Measurements from ENCODE around the gene MYH6. TPM values are rescaled to one million over a fixed set of nuclear protein-coding genes. Genes with fewer than 3 reads are reported as not detected.
A peak's percentile ranks its signal among the peaks of the same experiment; 100 is the strongest.

MYH6 gene
- total and polyA plus RNA-seq, 8 donors = 0.03 to 1.5 (median 0.05) TPM; not detected in 3

DNA sequence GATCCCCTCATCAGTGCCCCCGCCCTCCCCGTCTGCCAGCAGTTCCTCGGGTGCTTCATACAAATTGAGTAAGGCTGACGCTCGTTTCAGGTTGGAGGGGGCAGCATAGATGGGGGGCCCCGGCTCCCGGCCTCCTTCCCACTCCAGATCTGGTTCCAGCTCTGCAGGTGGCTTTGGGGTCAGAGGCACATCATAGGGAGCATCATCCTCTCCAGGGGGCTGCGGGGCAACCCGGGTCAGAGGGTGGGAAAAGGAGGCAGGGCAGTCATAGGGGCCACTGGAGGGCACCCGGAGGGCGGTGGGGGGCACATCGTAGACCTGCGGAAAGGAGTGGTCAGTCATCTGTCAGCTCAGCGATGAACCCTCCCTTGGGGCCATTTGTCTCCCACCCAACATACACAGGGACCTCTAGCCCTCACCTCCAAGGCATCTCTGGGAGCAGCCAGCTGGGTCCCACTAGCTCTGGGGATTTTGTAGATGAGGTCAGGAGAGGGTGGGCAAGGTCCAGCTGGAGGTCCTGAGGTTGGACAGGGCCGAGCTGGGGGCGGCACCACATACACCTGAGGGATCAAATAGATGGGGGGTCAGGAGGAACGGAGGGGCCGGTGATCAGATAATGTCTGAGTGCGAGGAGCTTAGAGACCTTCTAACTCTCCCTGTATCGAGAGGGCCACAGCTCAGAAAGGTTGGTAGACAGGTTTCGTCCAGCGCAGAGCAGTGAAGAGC is 48.2 kb downstream of the MYH6 start:
- no peaks in the 10 kb centered on the region for H3K9me3 ChIP-seq
- H3K4me3 ChIP-seq = no peak overlapping the region
- no peaks in the 10 kb centered on the region for H3K4me1 ChIP-seq
- ATAC-seq (no peak), DNase-seq (no peak)
- peaks cover 0 to 6% of the 10 kb centered on the region in 2 donors for H3K36me3 ChIP-seq
- H3K27ac ChIP-seq = no peak overlapping the region
- H3K27me3 ChIP-seq = peaks cover 4 to 30% of the 10 kb centered on the region in 2 donors
- intact Hi-C loops (cut with DNase I) = no loop called here
- TF ChIP-seq CTCF (IDR thresholded peaks at IDR 0.05) = no peak

DNA sequence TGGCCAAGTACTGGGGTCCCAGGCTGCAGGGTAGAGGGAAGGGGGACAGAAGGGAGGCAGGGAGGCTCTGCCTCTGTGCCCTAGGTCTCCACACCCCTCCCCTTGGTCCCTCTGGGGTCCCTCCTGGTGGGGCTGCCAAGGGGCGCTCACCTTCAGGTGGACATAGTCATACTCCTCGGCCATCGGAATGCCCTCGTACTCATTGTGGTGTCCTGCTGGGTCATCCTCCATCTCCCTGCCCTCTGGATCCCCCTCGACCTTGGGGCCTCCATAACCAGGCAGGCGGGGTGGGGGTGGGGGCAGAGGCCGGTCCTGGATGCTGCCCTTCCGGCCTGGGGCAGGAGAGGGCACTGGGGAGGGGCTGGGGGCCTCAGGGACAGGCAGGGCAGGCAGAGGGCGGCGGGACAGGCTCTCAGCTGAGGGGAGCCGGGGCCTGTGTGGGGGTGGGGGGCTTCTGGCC is 48.9 kb downstream of the MYH6 start:
- intact Hi-C loops (cut with DNase I) = no loop called here
- no peaks in the 10 kb centered on the region for H3K9me3 ChIP-seq
- peaks cover 0 to 30% of the 10 kb centered on the region in 2 donors for H3K27me3 ChIP-seq
- H3K4me1 ChIP-seq = no peaks in the 10 kb centered on the region
- H3K36me3 ChIP-seq = peaks cover 0 to 6% of the 10 kb centered on the region in 2 donors
- no peak for TF ChIP-seq CTCF (IDR thresholded peaks at IDR 0.05)
- H3K27ac ChIP-seq = no peak overlapping the region
- no peak for ATAC-seq
- no peak for DNase-seq
- H3K4me3 ChIP-seq = no peak overlapping the region

GRCh38 chr14:23358553-23359166 is 49.4 kb downstream of the MYH6 start:
- H3K9me3 ChIP-seq = no peaks in the 10 kb centered on the region
- ATAC-seq = no peak
- H3K4me3 ChIP-seq = no peak overlapping the region
- peaks cover 0 to 30% of the 10 kb centered on the region in 2 donors for H3K27me3 ChIP-seq
- no peak for TF ChIP-seq CTCF (IDR thresholded peaks at IDR 0.05)
- H3K36me3 ChIP-seq = peaks cover 0 to 6% of the 10 kb centered on the region in 2 donors
- intact Hi-C loops (cut with DNase I) = no loop called here
- DNase-seq = peak in 1 of 4 donors; percentile 72
- H3K4me1 ChIP-seq = no peaks in the 10 kb centered on the region
- no peak overlapping the region for H3K27ac ChIP-seq

DNA sequence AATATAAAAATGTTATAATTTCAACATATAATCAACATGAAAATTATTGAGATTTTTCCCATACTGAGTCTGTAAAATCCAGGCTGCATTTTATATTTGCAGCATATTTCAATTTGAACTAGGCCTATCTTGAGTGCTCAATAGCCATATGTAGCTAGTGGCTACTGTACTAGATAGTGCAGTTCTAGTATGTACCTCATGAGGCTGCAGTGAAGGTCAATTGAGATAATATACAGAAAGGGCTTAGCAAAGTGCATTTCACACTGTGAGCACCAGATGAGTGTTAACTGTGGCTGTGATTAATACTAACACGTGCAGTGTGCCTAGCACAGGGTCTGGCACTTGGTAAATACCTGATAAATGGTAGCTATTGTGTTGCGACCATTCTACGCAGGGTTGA is 50.0 kb downstream of the MYH6 start:
- Histone ChIP-seq H3K9me3 (no peaks in the 10 kb centered on the region), H3K27ac (no peak overlapping the region), H3K4me1 (no peaks in the 10 kb centered on the region), H3K27me3 (peaks cover 0 to 30% of the 10 kb centered on the region in 2 donors), H3K4me3 (no peak overlapping the region), H3K36me3 (peaks cover 0 to 6% of the 10 kb centered on the region in 2 donors)
- intact Hi-C loops (cut with DNase I) = no loop called here
- no peak for TF ChIP-seq CTCF (IDR thresholded peaks at IDR 0.05)
- no peak for DNase-seq
- ATAC-seq = no peak

- Histone ChIP-seq H3K27ac (no peak overlapping the region), H3K4me1 (peaks cover 0 to 6% of the 10 kb centered on the region in 2 donors), H3K36me3 (peaks cover 0 to 6% of the 10 kb centered on the region in 2 donors), H3K4me3 (no peak overlapping the region), H3K9me3 (no peaks in the 10 kb centered on the region), H3K27me3 (peaks cover 0 to 30% of the 10 kb centered on the region in 2 donors)
- TF ChIP-seq CTCF (IDR thresholded peaks at IDR 0.05) = no peak
- DNase-seq (peak in 1 of 4 donors; percentile 65), ATAC-seq (no peak)
- intact Hi-C loops (cut with DNase I) = no loop called here
Measured at GRCh38 chr14:23357261-23357660, 50.8 kb downstream of the MYH6 start.
